Activated CD4-positive, alpha-beta T cell treated with anti-CD3 and anti-CD28 coated beads, Interleukin-2, amount 50 U/mL, for 4 hours (primary cell): ENCODE measurements around the gene GATA2.

Experiments used
- DNase-seq, 2 experiments: peaks; one replicate each; pipeline ENCODE4 v3.0.0-alpha.2; 2020

GATA2 gene

DNA sequence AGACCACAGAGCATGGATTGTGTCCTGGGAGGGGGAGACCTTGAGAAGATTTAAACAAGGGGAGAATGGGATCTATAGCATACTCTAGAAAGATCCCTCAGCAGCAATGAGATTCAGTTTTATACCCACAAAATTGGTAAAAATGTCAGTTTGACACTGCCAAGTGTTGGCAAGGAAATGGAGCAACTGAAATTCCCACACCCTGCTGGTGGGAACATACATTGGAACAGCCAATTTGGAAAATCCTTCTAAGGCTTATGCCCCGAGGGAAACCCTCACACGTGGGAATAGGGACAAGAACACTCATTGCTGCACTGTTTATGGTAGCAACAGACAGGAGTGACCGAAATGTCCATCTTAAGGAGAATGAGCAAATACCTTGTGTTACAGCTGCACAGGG lies 21.3 kb downstream of the GATA2 start:
- DNase-seq, result no peak

DNA sequence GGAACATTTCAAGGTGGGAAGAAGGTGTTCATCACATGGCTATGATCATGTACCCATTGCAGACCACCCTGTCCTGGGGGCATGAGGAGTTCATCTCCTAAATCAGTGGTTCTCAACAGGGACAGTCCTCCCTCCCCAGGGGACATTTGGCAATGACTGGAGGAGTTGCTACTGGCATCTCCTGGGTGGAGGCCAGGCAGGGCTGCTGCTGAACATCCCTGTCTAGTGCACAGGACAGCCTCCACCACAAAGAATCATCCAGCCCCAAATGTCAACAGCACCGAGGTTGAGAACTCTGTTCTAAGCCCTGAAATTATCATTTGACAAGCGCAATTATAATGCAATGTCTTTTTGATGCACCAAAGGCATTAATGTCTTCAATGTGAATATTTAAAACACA lies 21.9 kb downstream of the GATA2 start:
- DNase-seq, result no peak

DNA sequence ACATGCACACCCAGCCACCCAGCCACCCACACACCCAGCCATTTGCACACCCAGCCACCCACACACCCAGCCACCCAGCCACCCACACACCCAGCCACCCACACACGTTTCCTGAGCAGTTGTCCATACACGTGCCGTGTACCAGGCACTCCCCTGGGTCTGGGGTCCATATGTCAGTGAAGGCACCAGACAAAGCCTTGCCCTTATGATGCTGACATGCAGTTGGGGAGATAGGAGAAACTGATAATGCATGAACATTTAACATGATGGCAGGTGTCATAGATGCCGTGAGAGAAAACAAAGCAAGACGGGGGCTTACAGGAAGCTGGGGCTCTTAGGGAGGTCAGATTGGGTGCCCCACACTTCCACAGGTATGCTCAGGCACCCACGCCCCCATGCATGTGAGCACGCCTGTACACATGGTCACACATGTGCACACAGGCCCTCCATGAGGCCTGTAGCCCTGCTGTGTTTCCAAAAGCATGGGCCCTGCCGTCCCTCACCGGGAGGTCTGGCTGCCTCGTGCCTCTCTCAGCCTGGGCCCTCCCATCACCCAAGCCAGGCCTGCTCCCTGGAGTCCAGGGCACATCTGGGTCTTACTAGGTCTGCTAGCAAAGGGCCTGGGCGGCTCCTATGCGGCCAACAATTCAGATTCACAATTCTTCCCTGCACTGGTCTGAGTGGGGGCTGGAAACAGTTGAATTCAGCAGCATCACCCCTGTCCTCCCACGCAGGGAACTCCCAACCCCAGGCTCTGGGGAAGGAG lies 22.7 kb downstream of the GATA2 start:
- DNase-seq, result no peak

DNA sequence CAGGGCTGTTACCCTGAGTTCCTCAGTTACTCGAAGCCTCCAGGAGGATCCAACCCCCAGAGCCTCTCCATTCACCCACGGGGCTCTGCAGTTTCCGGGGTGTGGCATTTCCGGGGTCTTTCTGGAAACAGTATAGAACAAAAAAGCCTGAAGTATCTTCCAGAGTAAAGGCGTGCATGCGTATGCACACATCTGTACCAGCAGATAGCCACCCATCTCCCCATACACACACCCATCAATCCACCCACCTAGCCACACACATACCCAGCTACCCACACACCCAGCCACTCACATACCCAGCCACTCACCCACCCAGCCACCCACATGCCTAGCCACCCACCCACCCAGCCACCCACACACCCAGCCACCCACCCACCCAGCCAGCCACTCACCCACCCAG lies 23.4 kb downstream of the GATA2 start:
- DNase-seq, result no peak

DNA sequence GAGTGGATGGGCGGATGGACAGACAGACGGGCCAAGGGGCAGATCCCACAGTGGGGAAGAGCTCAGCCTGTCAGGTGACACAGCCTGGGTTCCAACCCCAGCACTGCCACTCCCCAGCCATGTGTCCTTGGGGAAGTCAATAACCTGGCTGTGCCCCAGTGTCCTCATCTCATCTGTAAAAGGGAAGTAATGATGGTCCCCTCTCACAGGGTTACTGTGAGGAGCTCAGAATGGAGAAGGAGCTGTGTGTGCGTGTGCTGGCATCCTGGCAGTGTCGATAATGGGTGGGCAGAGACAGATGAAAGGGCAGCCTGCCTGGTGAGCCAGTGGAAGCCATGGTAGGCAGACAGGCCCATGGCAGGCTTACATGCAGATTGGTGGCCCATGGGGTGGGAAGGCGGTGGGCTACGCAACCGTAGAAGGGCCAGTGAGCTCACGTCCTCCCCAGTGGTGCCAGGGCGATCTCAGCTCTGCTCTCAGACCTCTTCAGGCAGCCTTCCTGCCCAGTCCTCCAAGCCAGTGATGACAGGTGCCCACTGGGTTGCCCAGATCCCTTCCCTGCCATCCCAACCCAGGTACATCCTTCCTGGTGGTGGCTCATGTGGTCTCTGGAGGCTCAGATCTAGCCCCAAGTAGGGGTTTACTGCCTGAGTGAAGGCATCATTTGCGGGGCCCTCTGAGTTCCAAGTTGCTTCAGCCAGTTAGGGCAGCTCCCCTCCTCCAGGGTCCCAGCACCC lies 24.0 kb downstream of the GATA2 start:
- DNase-seq, result no peak

DNA sequence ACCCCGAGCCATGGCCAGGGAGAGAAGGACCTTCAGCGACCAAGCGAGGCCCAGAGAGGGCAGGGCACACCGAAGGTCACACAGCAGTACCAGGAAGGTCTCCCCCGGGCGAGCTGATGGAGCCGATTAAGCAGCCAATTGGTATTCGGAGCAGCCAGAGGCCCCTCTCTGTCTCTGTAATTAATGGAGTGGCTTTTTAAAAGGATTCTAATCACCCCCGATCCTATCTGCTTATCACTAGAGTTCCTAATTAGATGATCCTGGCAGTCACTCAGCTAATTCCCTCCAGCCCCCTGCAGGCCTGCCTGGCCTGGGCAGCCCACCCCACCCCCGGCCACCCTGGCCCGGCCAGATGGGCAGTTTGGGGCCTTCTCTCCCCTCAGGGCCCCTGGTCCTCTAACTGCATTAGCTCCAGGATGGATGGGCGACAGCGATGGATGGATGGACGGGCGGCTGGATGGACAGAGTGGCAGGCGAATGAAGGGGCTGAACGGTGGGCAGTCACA lies 24.7 kb downstream of the GATA2 start:
- DNase-seq, result no peak

DNA sequence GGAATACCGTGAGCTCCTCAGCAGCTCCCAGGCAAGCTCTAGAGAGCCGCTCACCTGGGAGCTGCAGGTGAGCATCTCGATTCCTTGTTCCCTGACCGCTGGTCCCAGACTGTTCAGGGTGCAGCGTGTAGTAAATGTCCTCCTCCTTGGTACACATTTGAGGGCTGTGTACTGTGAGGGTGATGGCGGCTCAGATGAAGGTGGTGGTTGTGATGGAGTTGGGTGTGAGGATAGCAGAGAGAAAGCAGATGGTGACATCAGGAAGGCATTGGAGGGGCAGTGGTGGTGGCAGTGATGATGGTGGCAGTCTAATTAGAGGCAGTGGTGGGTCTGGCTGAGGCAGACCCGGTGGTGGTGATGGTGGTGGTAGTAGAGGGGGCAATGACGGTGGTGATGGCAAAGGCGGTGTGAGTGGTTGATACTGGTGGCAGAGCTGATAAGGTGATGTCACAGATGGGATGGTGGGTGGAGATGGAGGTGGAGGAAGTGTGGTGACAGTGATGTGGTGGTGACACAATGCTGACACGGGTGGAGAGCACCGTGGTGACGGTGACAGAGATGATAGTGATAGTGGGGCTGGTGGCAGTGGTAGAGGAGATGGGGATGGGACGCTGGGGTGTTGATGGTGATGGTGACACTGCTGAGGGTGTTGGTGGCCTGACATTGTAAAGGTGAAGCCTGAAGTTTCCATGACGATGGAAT lies 26.0 kb downstream of the GATA2 start, which contains the start of gene DNAJB8:
TSS of gene DNAJB8 (minus strand) at position 51 of the 702 bp plus-strand sequence. CDS start 3,645 bp downstream, outside the sequence.
- peak in 1 of 2 experiments; percentile 42 for DNase-seq

DNA sequence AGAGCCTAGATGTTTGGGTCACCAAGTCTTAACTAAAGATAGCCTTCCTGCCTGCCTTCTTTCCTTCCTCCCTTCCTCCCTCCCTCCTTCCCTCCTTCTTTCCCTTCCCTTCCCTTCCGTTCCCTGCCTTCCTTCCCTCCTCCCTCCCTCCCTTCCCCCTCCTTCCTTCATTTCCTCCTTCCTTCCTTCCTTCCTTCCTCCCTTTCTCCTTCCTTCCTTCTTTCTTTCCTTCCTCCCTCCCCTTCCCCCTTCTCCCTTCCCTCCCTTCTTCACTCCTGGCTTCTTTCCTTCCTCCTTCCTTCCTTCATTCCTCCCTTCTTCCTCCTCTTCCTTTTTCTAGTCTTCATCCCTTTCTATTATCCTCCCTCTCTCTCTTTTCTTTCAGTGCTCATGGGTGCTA lies 28.3 kb downstream of the GATA2 start:
- no peak for DNase-seq

DNA sequence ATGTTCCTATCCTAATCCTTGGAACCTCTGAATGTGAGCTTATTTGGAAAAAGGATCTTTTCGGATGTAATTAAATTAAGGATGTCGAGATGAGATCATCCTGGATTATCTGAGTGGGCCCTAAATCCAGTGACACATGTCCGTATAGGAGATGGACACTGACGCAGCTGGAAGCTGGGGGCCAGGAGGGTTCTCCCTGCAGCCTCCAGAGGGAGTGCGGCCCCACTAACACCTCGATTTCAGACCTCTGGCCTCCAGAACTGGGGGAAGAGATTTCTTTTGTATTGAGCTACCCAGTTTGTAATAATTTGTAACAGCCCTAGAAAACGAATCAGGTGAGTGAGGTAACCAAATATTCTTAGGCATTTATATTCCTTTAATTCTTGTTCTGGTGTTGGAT lies 28.8 kb downstream of the GATA2 start:
- DNase-seq, result no peak

DNA sequence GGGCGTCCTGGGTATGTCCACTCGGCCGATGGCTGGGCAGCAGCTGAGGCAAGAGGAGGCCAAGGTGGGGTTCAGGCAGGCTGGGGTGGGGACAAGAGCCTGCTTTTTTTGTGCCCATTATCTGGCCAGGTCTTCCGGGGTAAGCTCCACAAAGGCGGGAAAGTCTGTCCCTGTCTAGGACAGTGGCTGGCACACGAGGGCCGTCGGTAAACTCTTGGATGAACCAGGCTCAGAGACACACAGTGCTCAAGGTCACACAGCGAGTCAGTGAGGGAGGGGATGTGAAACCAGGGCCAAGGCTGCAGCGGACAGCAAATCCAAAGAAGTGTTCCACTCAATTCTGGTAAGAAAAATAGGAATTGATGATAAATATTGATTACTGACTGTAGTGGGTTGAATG lies 29.2 kb downstream of the GATA2 start:
- no peak for DNase-seq

DNA sequence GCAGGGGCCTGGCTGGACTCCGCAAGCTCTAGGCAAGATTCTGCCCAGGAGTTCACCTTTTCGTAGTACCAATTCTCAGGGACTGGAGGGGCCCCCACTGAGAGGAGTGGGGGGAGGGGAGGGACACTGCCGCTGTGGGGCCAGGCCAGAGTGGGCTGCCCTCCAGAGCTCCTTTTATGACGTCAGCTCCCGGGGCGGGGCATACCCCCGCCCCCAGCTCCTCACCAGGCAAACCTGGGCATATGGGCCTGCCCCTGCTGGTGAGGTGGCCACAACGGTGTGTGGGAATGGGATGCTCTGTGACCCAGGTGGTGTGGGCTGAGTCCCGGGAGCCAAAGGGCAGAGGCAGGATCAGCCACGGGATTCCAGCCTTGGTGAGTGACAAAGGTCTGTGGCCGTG lies 29.6 kb downstream of the GATA2 start:
- DNase-seq, result no peak

DNA sequence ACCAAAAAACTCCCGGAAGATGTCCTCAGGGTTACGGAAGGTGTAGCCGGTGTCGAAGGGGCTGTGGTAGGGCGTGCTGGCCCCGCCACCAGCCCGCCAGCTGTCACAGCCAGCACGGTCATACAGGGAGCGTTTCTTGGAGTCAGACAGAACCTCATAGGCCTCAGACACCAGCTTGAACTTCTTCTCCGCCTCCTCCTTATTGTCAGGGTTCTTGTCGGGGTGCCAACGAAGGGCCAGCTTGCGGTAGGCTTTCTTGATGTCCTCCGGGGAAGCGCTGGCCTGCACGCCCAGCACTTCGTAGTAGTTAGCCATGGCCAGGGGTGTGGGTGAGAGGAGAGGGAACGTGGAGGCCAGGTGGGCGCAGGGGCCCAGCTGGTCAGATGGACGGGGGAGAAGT lies 30.1 kb downstream of the GATA2 start:
- no peak for DNase-seq

DNA sequence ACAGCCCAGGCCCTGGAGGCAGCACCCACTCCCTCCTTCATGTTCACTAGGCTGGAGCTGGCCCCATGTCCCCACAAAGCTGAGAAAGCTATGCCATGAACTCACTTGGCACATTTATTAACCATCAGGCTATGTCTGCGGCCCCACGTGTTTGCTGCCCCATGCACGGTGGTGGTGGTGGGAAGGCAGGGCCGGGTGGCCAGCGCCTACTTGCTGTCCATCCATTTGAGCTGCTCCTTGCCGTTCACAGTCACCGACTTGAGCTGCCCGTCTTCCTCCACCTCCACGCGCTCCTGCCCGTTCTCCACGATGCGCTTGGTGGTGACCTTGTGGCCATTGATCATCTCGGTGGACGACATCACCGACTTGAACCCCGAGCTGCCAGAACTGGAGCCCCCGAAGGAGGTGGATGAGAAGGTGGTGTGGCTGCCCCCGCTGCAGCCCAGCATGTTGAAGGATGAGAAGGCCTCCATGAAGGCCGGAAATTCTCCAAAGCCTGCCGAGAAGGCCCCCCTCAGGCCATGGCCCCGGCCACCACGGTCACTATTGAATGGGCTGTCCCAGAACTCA lies 30.6 kb downstream of the GATA2 start:
- no peak for DNase-seq

DNA sequence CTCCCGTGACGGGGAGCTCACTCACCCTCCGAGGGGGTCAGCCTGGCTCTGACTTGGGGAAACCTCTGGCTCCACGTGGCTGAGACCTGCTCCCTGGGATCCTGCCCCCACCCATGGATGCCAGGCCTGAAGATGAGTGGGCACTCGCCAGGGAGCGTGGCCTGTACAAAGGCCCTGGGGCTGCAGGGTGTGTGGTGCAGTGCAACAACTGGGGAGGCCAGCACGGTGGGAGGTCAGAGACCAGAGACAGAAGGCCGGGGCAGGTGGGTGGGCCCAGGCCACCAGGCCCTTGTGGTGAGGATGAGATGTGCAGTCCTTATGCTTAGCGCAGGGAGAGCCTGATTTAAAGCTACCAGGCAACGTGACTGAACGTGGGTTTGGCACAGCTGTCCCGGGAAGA lies 31.3 kb downstream of the GATA2 start:
- no peak for DNase-seq

DNA sequence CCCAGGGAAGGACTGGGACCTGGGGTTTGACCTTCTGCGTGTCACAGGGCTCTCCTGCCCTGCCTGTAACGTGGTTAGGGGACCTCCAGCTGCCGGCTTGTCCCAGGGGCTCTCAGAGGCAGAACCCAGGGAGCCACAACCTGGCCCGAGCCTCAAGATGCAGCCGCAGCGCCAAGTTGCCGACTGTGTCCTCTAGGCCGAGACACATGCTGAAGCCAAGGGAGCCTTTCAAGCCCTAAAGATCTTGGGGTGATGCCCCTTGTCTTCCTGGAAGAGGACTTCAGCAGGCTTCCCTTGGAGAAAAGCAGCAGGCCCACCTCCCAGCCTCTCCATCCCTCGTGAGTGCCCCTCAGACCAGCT lies 33.6 kb downstream of the GATA2 start:
- DNase-seq, result no peak

DNA sequence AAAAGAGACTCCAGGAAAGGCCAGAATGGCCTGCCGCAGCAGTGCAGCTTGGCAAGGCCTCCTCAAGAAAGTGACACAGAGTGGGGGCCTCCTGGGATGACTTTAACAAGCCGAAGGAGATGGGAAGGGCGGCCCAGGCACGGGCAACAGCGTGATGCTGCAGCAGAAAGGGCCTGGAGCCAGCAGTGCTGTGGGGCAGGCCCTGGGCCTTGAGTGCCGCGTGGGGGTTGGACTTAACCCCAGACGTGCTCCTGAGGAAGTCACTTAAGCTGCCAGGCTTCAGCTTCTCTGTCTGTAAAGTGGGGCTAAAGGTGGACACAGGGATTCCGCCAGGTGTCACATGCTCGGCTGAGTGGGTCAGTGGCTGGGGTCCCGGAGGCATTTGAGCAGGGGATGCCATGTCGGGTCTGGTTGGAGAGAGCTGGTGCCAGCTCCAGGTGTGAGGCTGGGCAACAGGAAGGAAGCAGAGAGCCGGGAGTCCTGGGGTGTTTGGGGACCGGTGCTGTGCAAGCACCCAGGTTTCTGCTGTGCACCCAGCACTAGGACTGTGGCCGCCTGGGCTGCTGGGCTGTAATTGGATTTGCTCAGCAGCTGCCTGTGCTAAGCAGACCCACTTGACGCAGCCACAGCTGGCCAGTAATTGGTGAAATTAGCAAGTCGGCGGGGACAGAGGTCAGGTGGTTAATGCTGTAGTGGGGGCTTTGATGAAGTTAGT lies 34.1 kb downstream of the GATA2 start:
- no peak for DNase-seq

DNA sequence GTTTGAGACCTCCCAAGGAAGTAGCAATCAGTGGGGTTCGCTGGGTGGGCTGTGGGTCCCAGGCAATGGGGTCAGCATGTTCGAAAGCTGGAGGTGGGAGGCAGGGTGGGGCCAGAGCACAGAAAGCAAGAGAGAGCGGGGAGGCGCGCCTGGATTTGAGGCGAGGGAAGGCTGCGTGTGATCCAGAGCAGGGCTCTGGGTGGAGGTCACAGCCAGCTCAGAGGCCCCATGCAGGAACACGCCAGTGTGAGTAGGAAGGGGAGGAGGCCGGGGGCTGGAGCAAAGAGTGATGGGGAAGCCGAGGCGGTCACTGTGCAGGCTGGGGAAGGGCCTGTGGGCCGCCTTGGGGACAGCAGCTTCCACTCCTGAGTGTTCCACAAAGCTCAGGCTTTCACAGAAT lies 35.1 kb downstream of the GATA2 start:
- no peak for DNase-seq

DNA sequence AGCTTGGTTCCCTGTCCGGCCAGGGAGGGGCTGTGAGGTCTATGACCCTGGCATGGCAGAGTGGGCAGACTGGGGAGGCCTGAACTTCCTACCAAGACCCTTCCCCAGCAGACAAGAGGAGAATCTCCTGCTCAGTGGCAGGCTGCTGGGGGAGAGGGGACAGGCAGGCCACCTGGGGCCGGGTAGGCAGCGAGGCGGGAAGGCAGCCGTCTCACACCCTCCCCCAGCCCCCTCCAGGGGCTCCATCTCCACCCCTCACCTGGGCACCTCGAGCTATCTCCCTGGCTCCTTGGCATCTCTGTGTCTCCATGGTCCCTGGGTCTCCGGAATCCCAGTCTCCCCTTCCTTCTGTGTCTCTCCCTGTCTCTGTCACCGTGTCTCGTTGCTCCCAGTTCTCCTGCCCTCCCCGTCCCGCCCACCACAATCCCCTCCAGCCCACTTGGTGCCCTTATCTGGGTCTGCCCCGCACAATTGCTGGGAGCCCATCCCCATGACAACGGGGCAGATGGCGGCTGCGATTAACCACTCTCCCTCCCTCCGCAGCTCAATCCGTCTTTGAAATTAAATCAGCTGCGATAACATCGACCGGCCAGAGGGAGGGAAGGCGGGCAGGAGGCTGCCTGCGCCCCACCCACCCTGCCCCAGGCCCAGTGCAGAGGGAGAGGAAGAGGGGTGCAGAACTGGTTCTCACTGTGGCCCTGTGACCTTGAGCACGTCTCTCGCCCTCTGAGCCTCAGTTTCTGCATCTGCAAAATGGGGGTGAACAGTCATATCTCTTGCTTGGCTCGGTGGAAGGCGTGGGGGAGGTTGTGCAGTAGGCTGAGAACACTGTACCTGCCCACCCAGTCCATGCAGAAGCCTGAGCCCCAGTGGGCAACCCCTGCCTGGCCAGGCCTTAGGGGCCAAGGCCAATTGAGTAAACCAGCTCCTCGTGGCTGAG lies 36.0 kb downstream of the GATA2 start:
- no peak for DNase-seq

DNA sequence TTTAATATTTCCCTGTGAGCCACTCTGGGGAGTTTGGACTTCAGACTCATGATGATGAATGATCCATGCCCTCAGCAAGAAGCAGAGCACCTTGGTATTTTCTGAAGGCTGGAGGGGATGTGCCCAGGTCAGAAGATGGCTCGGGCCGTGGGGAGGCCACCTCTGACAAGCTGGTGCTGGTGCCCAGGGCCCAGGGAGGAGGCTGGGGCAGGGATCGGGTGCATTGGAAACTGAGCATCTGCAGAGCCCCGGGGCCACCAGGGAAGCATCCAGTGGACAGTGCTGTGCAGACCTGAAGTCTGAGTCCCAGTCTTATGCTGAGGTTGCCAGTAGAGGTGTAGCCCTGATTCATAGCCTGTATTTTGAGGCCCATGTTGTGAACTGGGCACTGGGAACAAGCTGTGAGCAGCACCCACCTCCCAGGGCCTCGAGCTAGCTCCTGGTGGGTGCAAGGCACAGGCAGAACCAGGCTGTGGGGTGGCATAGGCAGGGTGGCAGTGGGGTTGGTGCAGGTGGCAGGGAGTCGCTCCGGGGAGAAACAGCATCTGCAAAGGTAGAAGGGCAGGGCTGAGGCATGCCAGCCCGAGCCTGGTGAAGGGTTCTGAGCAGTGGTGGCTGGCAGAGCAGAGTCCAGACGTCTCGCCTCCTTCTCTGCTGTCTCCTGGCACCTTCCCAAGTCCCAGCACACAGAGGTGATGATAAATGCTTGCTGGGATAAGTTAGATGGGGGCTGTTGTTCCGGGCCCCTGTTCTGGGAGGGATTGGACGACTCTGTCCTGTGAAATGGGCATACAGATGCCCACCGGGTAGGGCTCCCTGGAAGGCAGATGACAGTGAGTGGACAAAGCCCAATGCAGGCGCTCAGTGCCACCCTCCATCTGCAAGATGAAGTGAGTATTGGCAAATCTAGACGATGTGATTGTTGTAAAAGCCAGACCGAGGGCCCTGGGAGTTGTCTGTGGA lies 36.9 kb downstream of the GATA2 start:
- DNase-seq, result no peak

DNA sequence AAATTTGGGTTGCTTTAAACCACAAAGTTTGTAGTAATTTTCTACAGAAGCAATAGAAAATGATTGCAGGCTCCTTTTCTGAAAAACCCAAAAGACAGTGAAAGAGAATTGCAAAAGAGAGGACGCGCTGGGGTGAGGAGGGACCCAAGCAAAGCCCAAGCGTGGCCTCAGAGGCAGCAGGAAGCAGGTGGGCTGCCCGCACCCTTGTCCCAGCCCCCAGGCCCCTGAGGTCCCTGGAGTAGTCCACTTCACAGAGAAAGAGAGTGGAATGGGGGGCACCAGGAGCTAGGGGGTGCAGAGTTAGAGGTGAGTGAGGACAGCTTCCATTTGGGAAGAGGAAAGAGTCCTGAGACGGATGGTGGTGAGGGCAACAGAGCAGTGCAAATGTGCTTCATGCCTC lies 37.9 kb downstream of the GATA2 start:
- no peak for DNase-seq

DNA sequence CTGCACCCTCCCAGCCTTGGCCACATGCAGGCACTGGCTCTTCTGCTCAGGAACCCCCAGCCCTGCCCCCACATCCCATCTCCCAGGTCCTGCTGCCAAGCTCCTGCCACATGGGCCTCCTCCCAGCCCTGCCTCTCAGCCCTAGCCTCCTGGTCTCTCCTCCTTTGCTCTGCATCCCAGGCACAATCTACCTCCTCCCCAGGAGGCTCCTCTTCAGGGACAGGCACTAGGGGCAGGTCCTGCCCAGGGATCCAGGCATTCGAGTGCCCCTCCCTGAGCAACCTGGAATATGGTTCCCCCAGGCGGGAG lies 38.7 kb downstream of the GATA2 start:
- DNase-seq, result no peak
